ENCODE measurements around the gene CLIP4. TPM values are rescaled to one million over a fixed set of nuclear protein-coding genes. Genes with fewer than 3 reads are reported as not detected.

The CLIP4 gene
- total RNA-seq, 1 experiment from 2014 or later = 0.39 TPM

DNA sequence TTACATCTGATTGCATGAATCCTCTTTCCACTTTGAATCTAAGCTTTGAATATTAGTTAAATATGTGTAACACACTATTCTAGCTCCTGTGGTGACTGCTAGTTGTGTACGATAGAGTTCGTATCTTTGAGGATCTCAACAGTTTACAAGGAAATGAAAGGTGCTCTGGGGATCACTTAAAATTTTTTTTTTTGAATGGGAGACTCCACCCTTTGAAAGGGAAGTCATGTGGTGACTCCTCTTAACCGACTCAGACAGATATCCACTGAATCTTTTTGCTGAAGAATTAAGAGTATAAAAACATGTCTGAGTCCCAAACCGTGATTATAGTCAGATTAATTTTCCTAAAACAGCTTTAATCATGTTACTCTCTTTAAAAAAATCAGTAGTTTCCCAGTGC, 4.0 kb downstream of the CLIP4 start:
- no peak for ATAC-seq

More for the DNA sequence above, 4.0 kb downstream of the CLIP4 start:
- ChIA-PET CTCF (no interaction called here), POLR2A (no interaction called here)
- Mint-ChIP-seq H3K4me3 (no peak overlapping the region), H3K4me1 (peaks cover 6% of the 10 kb centered on the region; the same call in 1 of the 2 replicates), H3K27ac (no peak overlapping the region), H3K36me3 (peaks cover 4% of the 10 kb centered on the region), H3K9me3 (peaks cover 9% of the 10 kb centered on the region), H3K27me3 (ENCODE audit: low read depth) (peaks cover 36% of the 10 kb centered on the region)
- TF ChIP-seq, protein P1, sequence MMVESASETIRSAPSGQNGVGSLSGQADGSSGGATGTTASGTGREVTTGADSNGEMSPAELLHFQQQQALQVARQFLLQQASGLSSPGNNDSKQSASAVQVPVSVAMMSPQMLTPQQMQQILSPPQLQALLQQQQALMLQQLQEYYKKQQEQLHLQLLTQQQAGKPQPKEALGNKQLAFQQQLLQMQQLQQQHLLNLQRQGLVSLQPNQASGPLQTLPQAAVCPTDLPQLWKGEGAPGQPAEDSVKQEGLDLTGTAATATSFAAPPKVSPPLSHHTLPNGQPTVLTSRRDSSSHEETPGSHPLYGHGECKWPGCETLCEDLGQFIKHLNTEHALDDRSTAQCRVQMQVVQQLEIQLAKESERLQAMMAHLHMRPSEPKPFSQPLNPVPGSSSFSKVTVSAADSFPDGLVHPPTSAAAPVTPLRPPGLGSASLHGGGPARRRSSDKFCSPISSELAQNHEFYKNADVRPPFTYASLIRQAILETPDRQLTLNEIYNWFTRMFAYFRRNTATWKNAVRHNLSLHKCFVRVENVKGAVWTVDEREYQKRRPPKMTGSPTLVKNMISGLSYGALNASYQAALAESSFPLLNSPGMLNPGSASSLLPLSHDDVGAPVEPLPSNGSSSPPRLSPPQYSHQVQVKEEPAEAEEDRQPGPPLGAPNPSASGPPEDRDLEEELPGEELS (CRISPR knock-in tag; IDR thresholded peaks at IDR 0.05) = no peak
- TF ChIP-seq, protein P2, sequence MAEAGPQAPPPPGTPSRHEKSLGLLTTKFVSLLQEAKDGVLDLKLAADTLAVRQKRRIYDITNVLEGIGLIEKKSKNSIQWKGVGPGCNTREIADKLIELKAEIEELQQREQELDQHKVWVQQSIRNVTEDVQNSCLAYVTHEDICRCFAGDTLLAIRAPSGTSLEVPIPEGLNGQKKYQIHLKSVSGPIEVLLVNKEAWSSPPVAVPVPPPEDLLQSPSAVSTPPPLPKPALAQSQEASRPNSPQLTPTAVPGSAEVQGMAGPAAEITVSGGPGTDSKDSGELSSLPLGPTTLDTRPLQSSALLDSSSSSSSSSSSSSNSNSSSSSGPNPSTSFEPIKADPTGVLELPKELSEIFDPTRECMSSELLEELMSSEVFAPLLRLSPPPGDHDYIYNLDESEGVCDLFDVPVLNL (CRISPR knock-in tag; IDR thresholded peaks at IDR 0.05; ENCODE audit: borderline replicate concordance, low read depth) = no peak
- TF ChIP-seq TEAD1 (CRISPR knock-in tag; IDR thresholded peaks at IDR 0.05) = no peak
- TF ChIP-seq ELF4 (CRISPR knock-in tag; IDR thresholded peaks at IDR 0.05; ENCODE audit: low read depth) = no peak
- TF ChIP-seq PREB (CRISPR knock-in tag; IDR thresholded peaks at IDR 0.05; ENCODE audit: borderline replicate concordance) = no peak
- TF ChIP-seq, protein P3, sequence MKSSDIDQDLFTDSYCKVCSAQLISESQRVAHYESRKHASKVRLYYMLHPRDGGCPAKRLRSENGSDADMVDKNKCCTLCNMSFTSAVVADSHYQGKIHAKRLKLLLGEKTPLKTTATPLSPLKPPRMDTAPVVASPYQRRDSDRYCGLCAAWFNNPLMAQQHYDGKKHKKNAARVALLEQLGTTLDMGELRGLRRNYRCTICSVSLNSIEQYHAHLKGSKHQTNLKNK (CRISPR knock-in tag; IDR thresholded peaks at IDR 0.05) = no peak
- no peak for TF ChIP-seq HMGA2 (CRISPR knock-in tag; IDR thresholded peaks at IDR 0.05)
- TF ChIP-seq ZNF138 (CRISPR knock-in tag; conservative IDR thresholded peaks at IDR 0.05) = no peak
- TF ChIP-seq, protein P4, sequence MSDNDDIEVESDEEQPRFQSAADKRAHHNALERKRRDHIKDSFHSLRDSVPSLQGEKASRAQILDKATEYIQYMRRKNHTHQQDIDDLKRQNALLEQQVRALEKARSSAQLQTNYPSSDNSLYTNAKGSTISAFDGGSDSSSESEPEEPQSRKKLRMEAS (CRISPR knock-in tag; IDR thresholded peaks at IDR 0.05) = no peak
- TF ChIP-seq KAT7 (CRISPR knock-in tag; IDR thresholded peaks at IDR 0.05; ENCODE audit: borderline replicate concordance) = no peak
- TF ChIP-seq JAZF1 (CRISPR knock-in tag; IDR thresholded peaks at IDR 0.05) = no peak
- TF ChIP-seq ZNF317 (CRISPR knock-in tag; IDR thresholded peaks at IDR 0.05; ENCODE audit: borderline replicate concordance, low read depth) = no peak
- TF ChIP-seq STAT6 (CRISPR knock-in tag; conservative IDR thresholded peaks at IDR 0.05; ENCODE audit: low read depth) = no peak
- no peak for TF ChIP-seq NR1H2 (CRISPR knock-in tag; IDR thresholded peaks at IDR 0.05)
- TF ChIP-seq ZNF532 (CRISPR knock-in tag; IDR thresholded peaks at IDR 0.05; ENCODE audit: borderline replicate concordance) = no peak
- no peak for TF ChIP-seq SOX15 (CRISPR knock-in tag; IDR thresholded peaks at IDR 0.05)
- TF ChIP-seq IRF2 (CRISPR knock-in tag; IDR thresholded peaks at IDR 0.05; ENCODE audit: borderline replicate concordance, low read depth) = no peak
- TF ChIP-seq ZNF396 (CRISPR knock-in tag; IDR thresholded peaks at IDR 0.05; ENCODE audit: borderline replicate concordance) = no peak
- TF ChIP-seq GTF2I (CRISPR knock-in tag; conservative IDR thresholded peaks at IDR 0.05) = no peak
- DNase-seq (ENCODE audit: low spot score) = no peak
